ENCODE results near the gene COL25A1. TPM values are rescaled to one million over a fixed set of nuclear protein-coding genes. Genes with fewer than 3 reads are reported as not detected.
"Not testable (repeated sequence)": the region's sequence is repeated elsewhere in the genome, so short reads cannot be mapped to it uniquely, and the experiment has no call there.

COL25A1 gene
- total RNA-seq, 1 donor from 2014 or later, result 1.3 TPM

DNA sequence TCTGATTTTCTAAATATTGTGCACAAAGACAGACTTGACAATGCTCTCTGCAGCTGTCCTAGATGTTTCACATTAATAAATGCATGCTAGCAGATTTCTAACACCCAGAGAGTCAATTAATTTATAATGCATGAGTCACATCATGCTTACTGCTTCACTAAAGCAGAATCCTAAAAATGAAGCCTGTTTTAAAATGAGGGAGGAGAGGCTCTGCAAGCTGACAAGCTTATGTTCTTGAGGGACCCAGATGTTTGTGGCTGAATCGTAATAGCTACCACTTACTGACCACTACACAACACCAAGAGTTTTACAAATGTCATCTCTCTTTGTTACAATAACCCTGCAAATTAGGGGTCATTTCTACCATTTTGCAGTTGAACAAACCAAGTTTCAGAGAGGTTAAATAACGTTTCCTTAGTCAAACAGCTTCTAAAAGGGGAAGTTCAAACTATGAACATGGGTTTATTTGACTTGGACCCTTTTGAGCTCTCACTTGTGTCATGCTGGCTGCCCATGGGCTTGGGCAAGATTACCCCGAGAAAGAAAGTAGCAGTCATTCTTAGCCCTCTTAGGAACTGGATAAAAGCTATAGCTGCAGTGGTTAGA, 276.9 kb downstream of the COL25A1 start:
- H3K27ac Mint-ChIP-seq (ENCODE audit: unreplicated experiment), result no peak overlapping the region

DNA sequence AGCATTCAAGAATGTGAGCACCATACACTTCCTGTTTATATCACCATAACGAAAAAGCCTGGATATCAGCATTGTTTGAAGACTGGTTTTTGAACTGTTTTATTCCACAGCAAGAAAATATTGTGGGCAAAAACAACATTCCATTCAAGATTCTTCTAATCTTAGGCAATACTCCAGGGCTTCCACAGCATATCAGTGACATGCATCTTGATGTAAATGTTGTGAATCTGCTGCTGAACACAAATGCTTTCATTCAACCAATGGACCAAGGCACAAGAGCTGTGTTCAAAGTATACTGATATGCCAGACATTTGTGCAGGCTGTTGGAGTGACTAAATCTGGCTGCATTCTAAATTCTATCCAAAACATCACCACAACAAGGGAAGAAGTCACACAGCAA, 279.5 kb downstream of the COL25A1 start:
- Mint-ChIP-seq H3K4me1 (ENCODE audit: unreplicated experiment) (peaks cover 7% of the 10 kb centered on the region), H3K27ac (ENCODE audit: unreplicated experiment) (no peak overlapping the region), H3K36me3 (ENCODE audit: unreplicated experiment) (peaks cover 2% of the 10 kb centered on the region), H3K4me3 (ENCODE audit: unreplicated experiment) (no peak overlapping the region), H3K9me3 (ENCODE audit: unreplicated experiment) (peaks cover 13% of the 10 kb centered on the region), H3K27me3 (ENCODE audit: unreplicated experiment) (no peaks in the 10 kb centered on the region)
- TF ChIP-seq, protein P1, sequence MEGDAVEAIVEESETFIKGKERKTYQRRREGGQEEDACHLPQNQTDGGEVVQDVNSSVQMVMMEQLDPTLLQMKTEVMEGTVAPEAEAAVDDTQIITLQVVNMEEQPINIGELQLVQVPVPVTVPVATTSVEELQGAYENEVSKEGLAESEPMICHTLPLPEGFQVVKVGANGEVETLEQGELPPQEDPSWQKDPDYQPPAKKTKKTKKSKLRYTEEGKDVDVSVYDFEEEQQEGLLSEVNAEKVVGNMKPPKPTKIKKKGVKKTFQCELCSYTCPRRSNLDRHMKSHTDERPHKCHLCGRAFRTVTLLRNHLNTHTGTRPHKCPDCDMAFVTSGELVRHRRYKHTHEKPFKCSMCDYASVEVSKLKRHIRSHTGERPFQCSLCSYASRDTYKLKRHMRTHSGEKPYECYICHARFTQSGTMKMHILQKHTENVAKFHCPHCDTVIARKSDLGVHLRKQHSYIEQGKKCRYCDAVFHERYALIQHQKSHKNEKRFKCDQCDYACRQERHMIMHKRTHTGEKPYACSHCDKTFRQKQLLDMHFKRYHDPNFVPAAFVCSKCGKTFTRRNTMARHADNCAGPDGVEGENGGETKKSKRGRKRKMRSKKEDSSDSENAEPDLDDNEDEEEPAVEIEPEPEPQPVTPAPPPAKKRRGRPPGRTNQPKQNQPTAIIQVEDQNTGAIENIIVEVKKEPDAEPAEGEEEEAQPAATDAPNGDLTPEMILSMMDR (IDR thresholded peaks at IDR 0.05), result no peak
- no peak for DNase-seq (ENCODE audit: extremely low spot score, unreplicated experiment)

More for the DNA sequence above, 276.9 kb downstream of the COL25A1 start:
- TF ChIP-seq, protein P1 (IDR thresholded peaks at IDR 0.05), result no peak
- peaks cover 7% of the 10 kb centered on the region for H3K4me1 Mint-ChIP-seq (ENCODE audit: unreplicated experiment)
- H3K9me3 Mint-ChIP-seq (ENCODE audit: unreplicated experiment), result peaks cover 13% of the 10 kb centered on the region
- no peaks in the 10 kb centered on the region for H3K27me3 Mint-ChIP-seq (ENCODE audit: unreplicated experiment)
- H3K4me3 Mint-ChIP-seq (ENCODE audit: unreplicated experiment), result no peak overlapping the region
- DNase-seq (ENCODE audit: extremely low spot score, unreplicated experiment), result no peak
- H3K36me3 Mint-ChIP-seq (ENCODE audit: unreplicated experiment), result peaks cover 2% of the 10 kb centered on the region

DNA sequence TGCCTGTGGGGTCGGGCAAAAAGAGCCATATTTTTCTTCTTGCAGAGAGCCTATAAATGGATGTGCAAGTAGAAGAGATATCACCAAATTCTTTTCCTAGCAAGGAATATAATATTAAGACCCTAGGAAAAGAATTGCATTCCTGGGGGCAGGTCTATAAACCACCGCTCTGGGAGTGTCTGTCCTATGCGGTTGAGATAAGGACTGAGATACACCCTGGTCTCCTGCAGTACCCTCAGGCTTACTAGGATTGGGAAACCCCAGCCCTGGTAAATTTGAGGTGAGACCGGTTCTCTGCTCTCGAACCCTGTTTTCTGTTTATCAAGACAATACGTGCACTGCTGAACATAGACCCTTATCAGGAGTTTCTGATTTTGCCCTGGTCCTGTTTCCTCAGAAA, 280.8 kb downstream of the COL25A1 start:
- peaks cover 13% of the 10 kb centered on the region for H3K9me3 Mint-ChIP-seq (ENCODE audit: unreplicated experiment)
- H3K4me1 Mint-ChIP-seq (ENCODE audit: unreplicated experiment); DNase-seq (ENCODE audit: extremely low spot score, unreplicated experiment); H3K36me3 Mint-ChIP-seq (ENCODE audit: unreplicated experiment); H3K4me3 Mint-ChIP-seq (ENCODE audit: unreplicated experiment); H3K27me3 Mint-ChIP-seq (ENCODE audit: unreplicated experiment); H3K27ac Mint-ChIP-seq (ENCODE audit: unreplicated experiment): not testable (repeated sequence)

DNA sequence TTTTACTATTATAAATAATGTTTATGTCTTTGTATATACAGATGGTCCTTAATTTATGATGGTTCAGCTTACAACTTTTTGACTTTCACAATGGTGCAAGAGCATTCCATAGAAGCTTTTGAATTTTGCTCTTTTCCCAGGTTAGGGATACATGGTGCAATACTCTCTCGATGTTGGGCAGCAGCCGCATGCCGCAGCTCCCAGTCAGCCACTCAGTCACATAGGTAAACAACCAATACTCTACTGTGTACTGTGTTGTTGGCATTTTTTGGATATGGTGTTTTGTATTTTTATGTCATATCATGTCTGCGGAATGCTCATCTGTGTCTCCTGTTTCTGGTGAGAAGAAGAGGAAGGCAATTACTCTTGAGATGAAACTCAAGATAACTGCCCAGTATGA, 281.6 kb downstream of the COL25A1 start:
- no peak overlapping the region for H3K27ac Mint-ChIP-seq (ENCODE audit: unreplicated experiment)
- peaks cover 7% of the 10 kb centered on the region for H3K4me1 Mint-ChIP-seq (ENCODE audit: unreplicated experiment)
- H3K36me3 Mint-ChIP-seq (ENCODE audit: unreplicated experiment), result peaks cover 2% of the 10 kb centered on the region
- TF ChIP-seq, protein P1 (IDR thresholded peaks at IDR 0.05), result no peak
- H3K9me3 Mint-ChIP-seq (ENCODE audit: unreplicated experiment), result peaks cover 13% of the 10 kb centered on the region
- no peak for DNase-seq (ENCODE audit: extremely low spot score, unreplicated experiment)
- H3K4me3 Mint-ChIP-seq (ENCODE audit: unreplicated experiment), result no peak overlapping the region
- H3K27me3 Mint-ChIP-seq (ENCODE audit: unreplicated experiment), result no peaks in the 10 kb centered on the region

DNA sequence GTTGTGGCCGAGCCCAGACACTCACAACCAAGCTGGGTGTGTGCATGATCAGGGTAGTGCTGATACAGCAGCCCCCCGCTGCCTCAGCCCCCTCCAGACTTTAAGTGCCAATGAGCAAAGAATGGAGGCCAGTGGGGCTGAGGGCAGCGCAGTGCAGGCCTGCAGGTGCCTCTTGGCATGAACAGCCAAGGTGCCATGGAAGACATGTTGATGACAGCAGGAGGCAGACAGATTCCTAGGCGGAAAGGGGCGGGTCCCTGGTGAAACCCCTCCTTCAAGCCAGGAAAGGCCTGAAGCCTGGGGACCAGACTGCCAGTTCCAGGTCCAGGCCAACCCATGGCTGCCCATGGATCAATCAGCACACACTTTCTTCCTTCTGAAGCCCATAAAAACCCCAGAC, 286.3 kb downstream of the COL25A1 start:
- Mint-ChIP-seq H3K4me3 (ENCODE audit: unreplicated experiment) (no peak overlapping the region), H3K9me3 (ENCODE audit: unreplicated experiment) (peaks cover 3% of the 10 kb centered on the region), H3K4me1 (ENCODE audit: unreplicated experiment) (peaks cover 12% of the 10 kb centered on the region), H3K27me3 (ENCODE audit: unreplicated experiment) (no peaks in the 10 kb centered on the region), H3K27ac (ENCODE audit: unreplicated experiment) (no peak overlapping the region), H3K36me3 (ENCODE audit: unreplicated experiment) (no peaks in the 10 kb centered on the region)
- DNase-seq (ENCODE audit: extremely low spot score, unreplicated experiment), result no peak
- TF ChIP-seq, protein P1 (IDR thresholded peaks at IDR 0.05), result no peak
